Measurements from ENCODE around the gene PAK4.

PAK4 gene

GRCh38 chr19:39180749-39181148, 55.2 kb downstream of the PAK4 start:
- no peak for DNase-seq (ENCODE audit: low read depth in 3 of 3)

GRCh38 chr19:39181500-39182173, 56.1 kb downstream of the PAK4 start:
- DNase-seq (ENCODE audit: low read depth in 3 of 3), result no peak

GRCh38 chr19:39182174-39182505, 56.6 kb downstream of the PAK4 start:
- no peak for DNase-seq (ENCODE audit: low read depth in 3 of 3)

GRCh38 chr19:39183104-39183503, 57.5 kb downstream of the PAK4 start:
- no peak for DNase-seq (ENCODE audit: low read depth in 3 of 3)

GRCh38 chr19:39186391-39186790, 60.8 kb downstream of the PAK4 start:
- DNase-seq (ENCODE audit: low read depth in 3 of 3), result no peak

GRCh38 chr19:39187552-39187943, 62.0 kb downstream of the PAK4 start:
- no peak for DNase-seq (ENCODE audit: low read depth in 3 of 3)

GRCh38 chr19:39188960-39189359, 63.4 kb downstream of the PAK4 start:
- DNase-seq (ENCODE audit: low read depth in 3 of 3), result no peak

GRCh38 chr19:39190768-39191167, 65.2 kb downstream of the PAK4 start:
- DNase-seq (ENCODE audit: low read depth in 3 of 3), result no peak

GRCh38 chr19:39192846-39193245, 67.3 kb downstream of the PAK4 start:
- no peak for DNase-seq (ENCODE audit: low read depth in 3 of 3)

GRCh38 chr19:39193803-39194202, 68.2 kb downstream of the PAK4 start:
- no peak for DNase-seq (ENCODE audit: low read depth in 3 of 3)

GRCh38 chr19:39194832-39195542, 69.4 kb downstream of the PAK4 start:
- DNase-seq (ENCODE audit: low read depth in 3 of 3), result no peak

- no peak for DNase-seq (ENCODE audit: low read depth in 3 of 3)
Measured at GRCh38 chr19:39195755-39196154, 70.2 kb downstream of the PAK4 start.

- DNase-seq (ENCODE audit: low read depth in 3 of 3), result no peak
Measured at GRCh38 chr19:39196320-39196719, 70.7 kb downstream of the PAK4 start.

GRCh38 chr19:39196860-39197562, 71.4 kb downstream of the PAK4 start, which contains the start of gene NCCRP1:
Gene NCCRP1 (plus strand): TSS chr19:39196964. CDS start chr19:39196983, 19 bp downstream.
- DNase-seq (ENCODE audit: low read depth in 3 of 3), result no peak

GRCh38 chr19:39197808-39198207, 72.2 kb downstream of the PAK4 start:
- no peak for DNase-seq (ENCODE audit: low read depth in 3 of 3)

GRCh38 chr19:39199025-39199424, 73.4 kb downstream of the PAK4 start:
- no peak for DNase-seq (ENCODE audit: low read depth in 3 of 3)

GRCh38 chr19:39200066-39200802, 74.6 kb downstream of the PAK4 start:
- no peak for DNase-seq (ENCODE audit: low read depth in 3 of 3)

- no peak for DNase-seq (ENCODE audit: low read depth in 3 of 3)
Measured at GRCh38 chr19:39200803-39201115, 75.2 kb downstream of the PAK4 start.

GRCh38 chr19:39202998-39203355, 77.4 kb downstream of the PAK4 start:
- no peak for DNase-seq (ENCODE audit: low read depth in 3 of 3)

GRCh38 chr19:39203372-39204341, 78.1 kb downstream of the PAK4 start, which contains the start of gene SYCN:
Gene SYCN (minus strand): TSS chr19:39204263. CDS start chr19:39204254, 9 bp downstream.
- no peak for DNase-seq (ENCODE audit: low read depth in 3 of 3)

- DNase-seq (ENCODE audit: low read depth in 3 of 3), result no peak
Measured at GRCh38 chr19:39205449-39205764, 79.8 kb downstream of the PAK4 start.
